Endothelial cell of umbilical vein (primary cell): ENCODE measurements around the gene ZNF831. TPM values are rescaled to one million over a fixed set of nuclear protein-coding genes. Genes with fewer than 3 reads are reported as not detected.

Experiments
- BruUV-seq: library from RNA; stranded (reverse); fragments of 400-500 nt; replicated peaks from 2 replicates; lab custom pipeline; 2021; lab: Mats Ljungman, UMichigan
- CTCF ChIA-PET: fragments of 300-600, 350-600 bp; sonication (Branson Sonifier 250); formaldehyde crosslinking; loops from one replicate; lab custom pipeline; 2021; ENCODE audit warnings: antibody characterized with exemption, inconsistent platforms; lab: Charles Lee
- POLR2A ChIA-PET: fragments of 300-600, 350-600 bp; sonication (Branson Sonifier 250); formaldehyde crosslinking; loops from one replicate; lab custom pipeline; 2021; ENCODE audit warnings: antibody characterized with exemption, inconsistent platforms; lab: Charles Lee
- DNase-seq: peaks from one replicate; pipeline ENCODE4 v3.0.0-alpha.2; 2011; ENCODE audit warnings: low read depth, low spot score
- FAIRE-seq: peaks from 2 replicates; lab custom pipeline; 2011; peaks lifted over from hg19 to GRCh38; lab: Jason Lieb, UNC
- H2AFZ ChIP-seq: 2 replicates; pipeline ENCODE4 v1.6.0; 2012; ENCODE audit warnings: low read depth, low read length, control low read depth, inconsistent platforms
- H3K27ac ChIP-seq: 2 replicates; pipeline ENCODE4 v1.5.1; 2011; ENCODE audit warnings: low read depth, mild to moderate bottlenecking, control low read depth, low read length, moderate library complexity; ENCODE audit not compliant: insufficient read depth
- H3K27me3 ChIP-seq, 2 experiments: 2 replicates each; pipeline versions ENCODE4 v1.6.0 to v1.6.1; 2011; ENCODE audit warnings: low read length in 2 of 2, mixed read lengths in 1 of 2; ENCODE audit not compliant: control insufficient read depth in 2 of 2, insufficient read depth in 2 of 2
- H3K36me3 ChIP-seq, 2 experiments: 2 replicates in 1 of 2; 3 replicates in 1 of 2; pipeline ENCODE4 v1.5.1; 2011; ENCODE audit warnings: low read length in 2 of 2, mild to moderate bottlenecking in 1 of 2, moderate library complexity in 1 of 2; ENCODE audit not compliant: control insufficient read depth in 2 of 2, insufficient read depth in 2 of 2; ENCODE audit errors: extremely low read depth in 1 of 2
- H3K4me1 ChIP-seq: 3 replicates; pipeline ENCODE4 v1.5.1; 2011; ENCODE audit warnings: mild to moderate bottlenecking, low read length; ENCODE audit not compliant: control insufficient read depth, insufficient read depth; ENCODE audit errors: extremely low read depth
- H3K4me2 ChIP-seq: 2 replicates; pipeline ENCODE4 v1.6.1; 2011; ENCODE audit warnings: low read length, control low read depth, mixed read lengths; ENCODE audit not compliant: insufficient read depth
- H3K4me3 ChIP-seq, 3 experiments: fragments of 200-600 bp in 1 of 3; sonication (generic), shearing (Covaris generic) in 1 of 3; replicated peaks in 1 of 3; 2 replicates each; pipeline ENCODE4 v1.5.1; 2011 to 2016; ENCODE audit warnings: control low read depth in 3 of 3, low read length in 3 of 3, mild to moderate bottlenecking in 2 of 3, inconsistent platforms in 1 of 3, low read depth in 1 of 3, moderate library complexity in 1 of 3; ENCODE audit not compliant: insufficient read depth in 1 of 3
- H3K79me2 ChIP-seq: 2 replicates; pipeline ENCODE4 v1.6.0; 2012; ENCODE audit warnings: low read length, inconsistent platforms; ENCODE audit not compliant: control insufficient read depth, insufficient read depth
- H3K9ac ChIP-seq: replicated peaks from 2 replicates; pipeline ENCODE3; 2011; ENCODE audit warnings: low read length, control low read depth; ENCODE audit not compliant: insufficient read depth; ENCODE audit errors: extremely low read depth
- H3K9me1 ChIP-seq: replicated peaks from 3 replicates; pipeline ENCODE4 v1.6.0; 2011; ENCODE audit warnings: mild to moderate bottlenecking, low read length; ENCODE audit not compliant: control insufficient read depth, insufficient read depth; ENCODE audit errors: extremely low read depth
- H3K9me3 ChIP-seq: replicated peaks from 2 replicates; pipeline ENCODE4 v1.5.1; 2012; ENCODE audit warnings: low read length, inconsistent platforms; ENCODE audit not compliant: control insufficient read depth, insufficient read depth
- H4K20me1 ChIP-seq: replicated peaks from 2 replicates; pipeline ENCODE3; 2011; ENCODE audit warnings: mild to moderate bottlenecking, low read length; ENCODE audit not compliant: control insufficient read depth, insufficient read depth; ENCODE audit errors: extremely low read depth
- EZH2 ChIP-seq: IDR thresholded peaks from 2 replicates; pipeline ENCODE4 v1.6.1; 2012; ENCODE audit warnings: borderline replicate concordance, low read depth, mild to moderate bottlenecking, moderate library complexity, low read length, inconsistent platforms; ENCODE audit not compliant: severe bottlenecking
- FOS ChIP-seq: IDR thresholded peaks from 2 replicates; pipeline ENCODE4 v1.6.1; 2011; ENCODE audit warnings: mild to moderate bottlenecking, low read length, moderate library complexity, borderline replicate concordance; ENCODE audit not compliant: insufficient read depth
- GATA2 ChIP-seq: IDR thresholded peaks from 2 replicates; pipeline ENCODE4 v1.7.0; 2011; ENCODE audit warnings: low read depth, mild to moderate bottlenecking, moderate library complexity, mixed read lengths, low read length; ENCODE audit not compliant: insufficient read length, insufficient read depth
- JUN ChIP-seq: IDR thresholded peaks from 2 replicates; pipeline ENCODE4 v1.6.1; 2011; ENCODE audit warnings: borderline replicate concordance, low read depth; ENCODE audit not compliant: insufficient read length, insufficient read depth
- MYC ChIP-seq: IDR thresholded peaks from one replicate; pipeline ENCODE4 v1.6.1; 2011; ENCODE audit warnings: mild to moderate bottlenecking, low read depth, low read length
- POLR2AphosphoS5 ChIP-seq: IDR thresholded peaks from 2 replicates; pipeline ENCODE4 v1.6.1; 2012; ENCODE audit warnings: low read depth, mild to moderate bottlenecking, control low read depth, low read length, moderate library complexity; ENCODE audit not compliant: insufficient read depth
- dilution Hi-C: fragments of 300-500 bp; cut with MboI; formaldehyde crosslinking; loops from one replicate; pipeline ENCODE4 v1.15.0; 2019; ENCODE audit warnings: low sequenced_read_pairs; ENCODE audit not compliant: extremely low pct_ligation_motif_present
- intact Hi-C: fragments of 100-400 bp; cut with micrococcal nuclease; formaldehyde crosslinking; loops from one replicate; pipeline ENCODE4 v1.10.0; 2022
- polyA plus RNA-seq, 4 experiments: library from polyadenylated mRNA; depleted of rRNA in 3 of 4; stranded (reverse) in 3 of 4; unstranded in 1 of 4; fragments of >200 nt; gene quantifications; 2 replicates each; pipeline versions ENCODE4 v1.2.1 to v1.2.3, GENCODE V29; 2011 to 2012; ENCODE audit warnings: missing spikeins in 1 of 4
- total RNA-seq: library from RNA; stranded (reverse); gene quantifications from 2 replicates; pipeline ENCODE4 v1.2.3, GENCODE V29; 2021
- TF ChIP-seq, protein P1 (sequence below), 2 donors: IDR thresholded peaks; 1 replicate in 1 of 2; 2 replicates in 1 of 2; pipeline ENCODE4 v1.5.1; 2011; ENCODE audit warnings: low read length in 2 of 2, mild to moderate bottlenecking in 2 of 2, moderate library complexity in 2 of 2, control low read depth in 1 of 2, inconsistent platforms in 1 of 2, low read depth in 1 of 2; ENCODE audit not compliant: insufficient read depth in 1 of 2; ENCODE audit errors: extremely low read depth in 1 of 2
- TF ChIP-seq, protein P2 (sequence below): IDR thresholded peaks from 2 replicates; pipeline ENCODE4 v1.6.1; 2011; ENCODE audit not compliant: insufficient read depth, insufficient read length

Gene ZNF831
- total and polyA plus RNA-seq, 2 donors (not counting 3 experiments of a cell fraction or from before 2014, with no cell fraction given): not detected

DNA sequence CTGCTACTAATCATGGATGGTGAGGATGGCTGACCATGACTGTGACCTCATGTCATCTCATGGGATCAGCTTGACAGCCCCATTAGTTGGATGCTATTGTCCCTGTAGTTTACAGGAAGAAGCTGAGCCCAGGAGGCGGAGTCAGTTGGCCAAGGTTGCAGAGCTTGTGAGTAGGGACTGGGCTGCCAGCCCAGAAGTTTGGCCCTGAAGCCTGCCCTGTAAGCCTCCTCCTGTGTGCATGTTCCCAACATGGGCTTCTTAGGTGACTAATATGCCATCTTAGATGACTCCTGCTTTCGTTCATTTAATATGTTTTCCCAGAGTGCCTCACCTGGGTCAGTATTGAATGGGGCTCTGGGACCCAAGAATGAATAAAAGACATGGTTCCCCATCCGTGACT lies 143.6 kb downstream of the ZNF831 start:
- H3K79me2 ChIP-seq: no peaks in the 10 kb centered on the region
- no peak overlapping the region for H3K4me3 ChIP-seq
- H3K9ac ChIP-seq: no peak overlapping the region
- intact Hi-C loops: no loop called here
- H3K27me3 ChIP-seq: no peaks in the 10 kb centered on the region
- no peak for FAIRE-seq
- DNase-seq: no peak
- TF ChIP-seq JUN (no peak), FOS (no peak), MYC (no peak), GATA2 (no peak), EZH2 (no peak), POLR2AphosphoS5 (no peak)
- TF ChIP-seq, protein P1, sequence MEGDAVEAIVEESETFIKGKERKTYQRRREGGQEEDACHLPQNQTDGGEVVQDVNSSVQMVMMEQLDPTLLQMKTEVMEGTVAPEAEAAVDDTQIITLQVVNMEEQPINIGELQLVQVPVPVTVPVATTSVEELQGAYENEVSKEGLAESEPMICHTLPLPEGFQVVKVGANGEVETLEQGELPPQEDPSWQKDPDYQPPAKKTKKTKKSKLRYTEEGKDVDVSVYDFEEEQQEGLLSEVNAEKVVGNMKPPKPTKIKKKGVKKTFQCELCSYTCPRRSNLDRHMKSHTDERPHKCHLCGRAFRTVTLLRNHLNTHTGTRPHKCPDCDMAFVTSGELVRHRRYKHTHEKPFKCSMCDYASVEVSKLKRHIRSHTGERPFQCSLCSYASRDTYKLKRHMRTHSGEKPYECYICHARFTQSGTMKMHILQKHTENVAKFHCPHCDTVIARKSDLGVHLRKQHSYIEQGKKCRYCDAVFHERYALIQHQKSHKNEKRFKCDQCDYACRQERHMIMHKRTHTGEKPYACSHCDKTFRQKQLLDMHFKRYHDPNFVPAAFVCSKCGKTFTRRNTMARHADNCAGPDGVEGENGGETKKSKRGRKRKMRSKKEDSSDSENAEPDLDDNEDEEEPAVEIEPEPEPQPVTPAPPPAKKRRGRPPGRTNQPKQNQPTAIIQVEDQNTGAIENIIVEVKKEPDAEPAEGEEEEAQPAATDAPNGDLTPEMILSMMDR (IDR thresholded peaks at IDR 0.05; ENCODE audit: extremely low read depth in 1 of 2, insufficient read depth in 1 of 2, low read depth in 1 of 2, low read length in 2 of 2): no peak
- TF ChIP-seq, protein P2, sequence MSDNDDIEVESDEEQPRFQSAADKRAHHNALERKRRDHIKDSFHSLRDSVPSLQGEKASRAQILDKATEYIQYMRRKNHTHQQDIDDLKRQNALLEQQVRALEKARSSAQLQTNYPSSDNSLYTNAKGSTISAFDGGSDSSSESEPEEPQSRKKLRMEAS: no peak
- no peaks in the 10 kb centered on the region for H3K36me3 ChIP-seq
- no peak overlapping the region for H3K27ac ChIP-seq
- no peaks in the 10 kb centered on the region for H3K9me1 ChIP-seq
- CTCF ChIA-PET: no interaction called here
- H3K4me1 ChIP-seq: no peaks in the 10 kb centered on the region
- no peaks in the 10 kb centered on the region for H3K9me3 ChIP-seq
- dilution Hi-C loops: no loop called here
- POLR2A ChIA-PET: no interaction called here
- H2AFZ ChIP-seq: no peak overlapping the region
- no peaks in the 10 kb centered on the region for H4K20me1 ChIP-seq
- H3K4me2 ChIP-seq: no peak overlapping the region
- BruUV-seq: no TSS peak

Other genes with a start within 250 kb of the ZNF831 start
- gene NELFCD, start 182.6 kb upstream of the ZNF831 start, total RNA-seq: 92.5 and 93.2 TPM in 2 replicates
- gene NELFCD, start 182.6 kb upstream of the ZNF831 start, polyA plus RNA-seq: 75.8 and 90.1 TPM in 2 replicates
- gene CTSZ, start 156.6 kb upstream of the ZNF831 start, total RNA-seq: 299 and 304 TPM in 2 replicates
- gene CTSZ, start 156.6 kb upstream of the ZNF831 start, polyA plus RNA-seq: 323 and 387 TPM in 2 replicates
- not detected in 2 replicates for gene TUBB1, start 144.4 kb upstream of the ZNF831 start, total RNA-seq
- 0.02 and 0.04 TPM in 2 replicates for gene TUBB1, start 144.4 kb upstream of the ZNF831 start, polyA plus RNA-seq
- 107 and 114 TPM in 2 replicates for gene ATP5F1E, start 131.5 kb upstream of the ZNF831 start, total RNA-seq
- 20.2 and 29.0 TPM in 2 replicates for gene ATP5F1E, start 131.5 kb upstream of the ZNF831 start, polyA plus RNA-seq
- 47.4 and 57.2 TPM in 2 replicates for gene PRELID3B, start 121.0 kb upstream of the ZNF831 start, total RNA-seq
- 12.1 and 14.9 TPM in 2 replicates for gene PRELID3B, start 121.0 kb upstream of the ZNF831 start, polyA plus RNA-seq
- not detected in 2 replicates for gene EDN3, start 136.8 kb downstream of the ZNF831 start, total RNA-seq
- not detected in 2 replicates for gene EDN3, start 136.8 kb downstream of the ZNF831 start, polyA plus RNA-seq